GM23338 (cell line): ENCODE measurements around the gene TXNRD1.

Experiments used
- CREB1 ChIP-seq: fragments of 250-450 bp; sonication (Bioruptor Pico); IDR thresholded peaks from 2 replicates; pipeline ENCODE4 v1.5.0; 2020; ENCODE audit warnings: low read depth, mild to moderate bottlenecking, moderate library complexity
- EZH2 ChIP-seq: fragments of 200-600 bp; sonication (generic); IDR thresholded peaks from one replicate; pipeline ENCODE4 v1.8.0; 2017; ENCODE audit warnings: antibody characterized with exemption, mild to moderate bottlenecking, low read depth; ENCODE audit not compliant: unreplicated experiment
- EZH2phosphoT487 ChIP-seq: fragments of 200-600 bp; sonication (generic); IDR thresholded peaks from one replicate; pipeline ENCODE4 v1.8.1; 2018; ENCODE audit warnings: antibody characterized with exemption; ENCODE audit not compliant: unreplicated experiment
- JUNB ChIP-seq: IDR thresholded peaks from one replicate; pipeline ENCODE4 v1.6.1; 2016; ENCODE audit warnings: antibody characterized with exemption; ENCODE audit not compliant: unreplicated experiment
- NANOG ChIP-seq: IDR thresholded peaks from 2 replicates; pipeline ENCODE4 v1.6.1; 2016; ENCODE audit warnings: antibody characterized with exemption, borderline replicate concordance
- POLR2AphosphoS5 ChIP-seq: IDR thresholded peaks from 2 replicates; pipeline ENCODE4 v1.6.1; 2016; ENCODE audit warnings: antibody characterized with exemption, low read depth
- STAT1 ChIP-seq: IDR thresholded peaks from one replicate; pipeline ENCODE4 v1.6.1; 2016; ENCODE audit warnings: antibody characterized with exemption; ENCODE audit not compliant: unreplicated experiment
- ZNF114 ChIP-seq: fragments of 250-450 bp; sonication (Bioruptor Pico); IDR thresholded peaks from 2 replicates; pipeline ENCODE4 v1.5.0; 2020; ENCODE audit warnings: mild to moderate bottlenecking, moderate library complexity
- ZNF331 ChIP-seq: fragments of 250-450 bp; sonication (Bioruptor Pico); IDR thresholded peaks from 2 replicates; pipeline ENCODE4 v1.5.0; 2020; ENCODE audit warnings: low read depth, mild to moderate bottlenecking, moderate library complexity
- TF ChIP-seq, protein P1 (sequence below), 2 experiments: fragments of 200-600 bp in 1 of 2; sonication (generic) in 1 of 2; conservative IDR thresholded peaks; 2 replicates each; pipeline versions ENCODE4 v1.5.1 to v1.6.1; 2016 to 2017; ENCODE audit warnings: antibody characterized with exemption in 2 of 2, low read depth in 2 of 2, mild to moderate bottlenecking in 2 of 2, moderate library complexity in 1 of 2
- TF ChIP-seq, protein P2 (sequence below): IDR thresholded peaks from one replicate; pipeline ENCODE4 v1.6.1; 2018; ENCODE audit warnings: antibody characterized with exemption; ENCODE audit not compliant: unreplicated experiment
- TF ChIP-seq, protein P3 (sequence below): IDR thresholded peaks from 2 replicates; pipeline ENCODE4 v1.6.1; 2016; ENCODE audit warnings: antibody characterized with exemption

GRCh38 chr12:104275689-104276088 lies 60.1 kb downstream of the TXNRD1 start:
- TF ChIP-seq, protein P1, sequence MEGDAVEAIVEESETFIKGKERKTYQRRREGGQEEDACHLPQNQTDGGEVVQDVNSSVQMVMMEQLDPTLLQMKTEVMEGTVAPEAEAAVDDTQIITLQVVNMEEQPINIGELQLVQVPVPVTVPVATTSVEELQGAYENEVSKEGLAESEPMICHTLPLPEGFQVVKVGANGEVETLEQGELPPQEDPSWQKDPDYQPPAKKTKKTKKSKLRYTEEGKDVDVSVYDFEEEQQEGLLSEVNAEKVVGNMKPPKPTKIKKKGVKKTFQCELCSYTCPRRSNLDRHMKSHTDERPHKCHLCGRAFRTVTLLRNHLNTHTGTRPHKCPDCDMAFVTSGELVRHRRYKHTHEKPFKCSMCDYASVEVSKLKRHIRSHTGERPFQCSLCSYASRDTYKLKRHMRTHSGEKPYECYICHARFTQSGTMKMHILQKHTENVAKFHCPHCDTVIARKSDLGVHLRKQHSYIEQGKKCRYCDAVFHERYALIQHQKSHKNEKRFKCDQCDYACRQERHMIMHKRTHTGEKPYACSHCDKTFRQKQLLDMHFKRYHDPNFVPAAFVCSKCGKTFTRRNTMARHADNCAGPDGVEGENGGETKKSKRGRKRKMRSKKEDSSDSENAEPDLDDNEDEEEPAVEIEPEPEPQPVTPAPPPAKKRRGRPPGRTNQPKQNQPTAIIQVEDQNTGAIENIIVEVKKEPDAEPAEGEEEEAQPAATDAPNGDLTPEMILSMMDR (conservative IDR thresholded peaks at IDR 0.05; ENCODE audit: low read depth in 2 of 2): no peak
- TF ChIP-seq, protein P2, sequence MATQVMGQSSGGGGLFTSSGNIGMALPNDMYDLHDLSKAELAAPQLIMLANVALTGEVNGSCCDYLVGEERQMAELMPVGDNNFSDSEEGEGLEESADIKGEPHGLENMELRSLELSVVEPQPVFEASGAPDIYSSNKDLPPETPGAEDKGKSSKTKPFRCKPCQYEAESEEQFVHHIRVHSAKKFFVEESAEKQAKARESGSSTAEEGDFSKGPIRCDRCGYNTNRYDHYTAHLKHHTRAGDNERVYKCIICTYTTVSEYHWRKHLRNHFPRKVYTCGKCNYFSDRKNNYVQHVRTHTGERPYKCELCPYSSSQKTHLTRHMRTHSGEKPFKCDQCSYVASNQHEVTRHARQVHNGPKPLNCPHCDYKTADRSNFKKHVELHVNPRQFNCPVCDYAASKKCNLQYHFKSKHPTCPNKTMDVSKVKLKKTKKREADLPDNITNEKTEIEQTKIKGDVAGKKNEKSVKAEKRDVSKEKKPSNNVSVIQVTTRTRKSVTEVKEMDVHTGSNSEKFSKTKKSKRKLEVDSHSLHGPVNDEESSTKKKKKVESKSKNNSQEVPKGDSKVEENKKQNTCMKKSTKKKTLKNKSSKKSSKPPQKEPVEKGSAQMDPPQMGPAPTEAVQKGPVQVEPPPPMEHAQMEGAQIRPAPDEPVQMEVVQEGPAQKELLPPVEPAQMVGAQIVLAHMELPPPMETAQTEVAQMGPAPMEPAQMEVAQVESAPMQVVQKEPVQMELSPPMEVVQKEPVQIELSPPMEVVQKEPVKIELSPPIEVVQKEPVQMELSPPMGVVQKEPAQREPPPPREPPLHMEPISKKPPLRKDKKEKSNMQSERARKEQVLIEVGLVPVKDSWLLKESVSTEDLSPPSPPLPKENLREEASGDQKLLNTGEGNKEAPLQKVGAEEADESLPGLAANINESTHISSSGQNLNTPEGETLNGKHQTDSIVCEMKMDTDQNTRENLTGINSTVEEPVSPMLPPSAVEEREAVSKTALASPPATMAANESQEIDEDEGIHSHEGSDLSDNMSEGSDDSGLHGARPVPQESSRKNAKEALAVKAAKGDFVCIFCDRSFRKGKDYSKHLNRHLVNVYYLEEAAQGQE: no peak
- TF ChIP-seq EZH2phosphoT487: no peak
- no peak for TF ChIP-seq POLR2AphosphoS5
- no peak for TF ChIP-seq EZH2
- TF ChIP-seq STAT1: no peak
- no peak for TF ChIP-seq ZNF114 (CRISPR knock-in tag)
- TF ChIP-seq, protein P3, sequence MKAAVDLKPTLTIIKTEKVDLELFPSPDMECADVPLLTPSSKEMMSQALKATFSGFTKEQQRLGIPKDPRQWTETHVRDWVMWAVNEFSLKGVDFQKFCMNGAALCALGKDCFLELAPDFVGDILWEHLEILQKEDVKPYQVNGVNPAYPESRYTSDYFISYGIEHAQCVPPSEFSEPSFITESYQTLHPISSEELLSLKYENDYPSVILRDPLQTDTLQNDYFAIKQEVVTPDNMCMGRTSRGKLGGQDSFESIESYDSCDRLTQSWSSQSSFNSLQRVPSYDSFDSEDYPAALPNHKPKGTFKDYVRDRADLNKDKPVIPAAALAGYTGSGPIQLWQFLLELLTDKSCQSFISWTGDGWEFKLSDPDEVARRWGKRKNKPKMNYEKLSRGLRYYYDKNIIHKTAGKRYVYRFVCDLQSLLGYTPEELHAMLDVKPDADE: no peak
- no peak for TF ChIP-seq NANOG
- TF ChIP-seq JUNB: no peak
- no peak for TF ChIP-seq CREB1 (CRISPR knock-in tag)
- no peak for TF ChIP-seq ZNF331 (CRISPR knock-in tag)
